Stimulated activated CD4-positive, alpha-beta T cell treated with anti-CD3 and anti-CD28 coated beads, Interleukin-2, amount 100 ng/mL, for 48 hours (primary cell): ENCODE data around the gene AKIP1.

Source experiments
- DNase-seq, 2 donors: peaks; one replicate each; pipeline ENCODE4 v3.0.0-alpha.2; 2020

Gene AKIP1

DNA sequence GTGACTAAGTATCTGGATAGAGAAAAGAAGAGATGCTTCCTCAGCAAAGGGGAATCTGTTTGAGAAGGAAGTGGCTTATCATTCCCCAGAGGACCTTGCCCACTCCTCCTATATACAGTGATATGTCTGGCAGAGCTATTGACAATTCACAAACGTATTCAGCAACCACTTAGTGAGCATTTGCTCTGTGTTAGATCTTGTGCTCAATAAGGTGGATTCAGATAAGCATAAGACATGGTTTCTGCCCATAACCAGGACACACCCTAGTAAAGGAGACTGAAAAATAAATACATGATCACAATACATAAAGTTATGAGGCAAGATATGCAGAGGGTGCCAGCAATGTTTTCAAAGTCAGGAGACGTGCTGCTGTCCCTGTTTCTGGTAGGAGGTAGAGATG is 51.9 kb downstream of the AKIP1 start:
- DNase-seq: no peak

DNA sequence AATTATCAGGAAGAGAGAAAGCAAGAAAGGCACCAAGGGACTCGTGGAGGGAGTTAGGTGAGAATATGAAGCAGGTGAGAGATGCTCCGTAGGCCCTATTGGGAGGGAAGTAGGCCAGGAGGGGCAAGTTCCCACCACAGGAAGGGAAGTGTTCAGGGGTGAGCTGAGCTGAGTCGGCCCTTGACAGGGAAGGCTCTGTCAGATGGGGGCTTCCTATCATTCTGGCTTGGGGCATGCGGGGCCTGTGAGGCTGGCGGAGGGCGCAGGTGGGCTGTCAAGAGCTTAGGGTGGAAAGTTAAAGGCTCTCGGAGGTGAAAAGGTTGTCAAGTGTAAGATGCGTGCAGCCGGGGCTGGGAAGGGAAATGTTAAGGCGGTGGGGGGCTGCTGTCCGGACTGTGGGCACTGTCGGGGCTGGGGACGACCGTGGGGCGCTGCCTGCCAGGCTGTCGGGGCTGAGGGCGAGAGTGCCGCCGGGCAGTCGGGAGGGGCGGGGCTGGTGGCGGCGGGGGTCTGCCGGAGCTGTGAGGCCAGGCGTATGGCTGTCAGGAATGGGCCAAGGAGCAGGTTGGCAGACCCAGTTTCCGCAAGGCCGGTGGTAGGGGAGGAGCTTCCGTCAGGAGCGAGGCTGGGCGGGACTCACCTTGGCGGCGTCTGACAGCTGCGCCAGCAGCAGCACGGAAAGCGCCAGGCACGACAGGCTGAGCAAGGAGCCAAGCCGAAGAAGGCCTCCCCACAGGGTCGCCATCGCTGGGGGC is 52.8 kb downstream of the AKIP1 start:
- DNase-seq: peak; percentile 62 to 64

DNA sequence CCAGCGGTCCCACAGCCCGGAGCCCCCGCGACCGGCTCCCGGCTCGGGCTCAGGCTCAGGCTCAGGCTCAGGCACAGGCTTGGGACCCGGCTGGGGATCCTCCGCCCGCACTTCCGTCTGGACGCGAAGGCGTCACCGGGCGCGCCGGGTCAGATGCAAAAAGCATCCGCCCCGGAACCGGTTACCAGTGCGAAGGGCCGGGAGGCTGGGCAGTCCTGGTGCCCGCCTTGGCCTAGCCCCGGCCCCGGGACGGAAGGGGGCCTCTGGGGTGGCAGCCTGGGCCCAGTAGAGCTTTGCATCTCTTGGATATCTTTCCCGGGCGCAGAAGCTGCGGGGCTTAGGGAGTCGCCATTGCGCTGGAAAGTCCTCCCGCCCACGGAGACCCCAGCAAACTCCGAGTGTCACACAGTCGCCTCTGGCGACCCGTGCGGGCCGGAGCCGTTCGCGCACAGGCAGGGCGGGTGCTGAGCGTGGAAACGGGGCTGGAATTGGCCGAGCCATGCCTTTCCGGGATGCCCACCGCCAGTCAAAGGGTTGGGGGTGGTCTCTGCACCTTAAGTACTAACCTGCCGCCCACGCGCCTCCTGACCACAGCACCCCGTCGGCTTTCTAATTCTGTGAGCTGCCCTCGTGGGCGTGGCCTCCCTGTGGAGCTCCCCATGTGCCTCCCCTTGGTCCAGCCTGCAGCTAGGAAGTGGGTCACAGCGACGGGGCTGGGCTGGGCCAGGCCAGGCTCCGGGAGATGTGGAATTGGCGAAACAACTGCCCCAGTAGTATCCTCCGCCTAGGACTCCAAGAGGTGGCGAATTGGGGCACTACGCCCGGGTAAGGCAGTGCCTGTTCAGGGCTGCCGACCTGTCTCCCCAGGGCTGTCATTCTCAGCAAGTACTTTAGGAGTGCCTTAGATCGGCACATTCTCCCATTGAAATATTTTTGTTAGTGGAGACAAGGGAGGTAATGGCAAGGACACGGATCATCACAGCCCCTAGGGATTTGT is 53.6 kb downstream of the AKIP1 start, which contains the start of gene TMEM9B:
TMEM9B (minus strand) TSS at position 119 of the 997 bp plus-strand sequence. CDS start 129 bp downstream, outside the sequence.
- DNase-seq: peak; percentile 71 to 75

DNA sequence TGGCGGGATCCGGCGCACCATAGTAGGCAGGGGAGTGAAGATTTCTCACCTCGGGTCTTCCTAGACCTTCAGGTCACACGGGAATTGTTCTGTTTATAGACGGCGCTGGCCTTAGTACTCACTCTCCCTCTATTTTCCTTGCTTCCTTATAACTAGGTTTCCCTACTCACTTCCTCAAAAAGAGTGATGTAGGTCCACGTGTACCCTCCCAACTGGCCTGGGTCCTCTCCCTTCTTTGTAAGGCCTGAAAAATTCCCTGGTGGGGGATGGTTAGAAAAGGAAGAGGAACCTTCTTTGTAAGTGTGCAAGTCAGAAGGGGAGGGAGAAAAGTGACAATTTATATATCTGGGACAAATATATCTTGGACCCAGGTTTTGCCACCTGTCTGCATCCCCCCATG is 56.2 kb downstream of the AKIP1 start:
- no peak for DNase-seq
